Neuronal stem cell (in vitro differentiated cells): ENCODE measurements around the gene MYOF.

Experiments
- DNase-seq: peaks from one replicate; pipeline ENCODE4 v3.0.0-alpha.2; 2013; ENCODE audit warnings: low spot score
- H2AFZ ChIP-seq: one replicate; pipeline ENCODE4 v1.6.1; 2013; ENCODE audit warnings: mild to moderate bottlenecking, low read length, inconsistent platforms
- H2AK5ac ChIP-seq: 2 replicates; pipeline ENCODE4 v1.6.1; 2013; ENCODE audit warnings: low read depth, mild to moderate bottlenecking, inconsistent platforms, low read length, moderate library complexity, mixed read lengths
- H2BK120ac ChIP-seq: 2 replicates; pipeline ENCODE4 v1.6.1; 2013; ENCODE audit warnings: low read depth, mild to moderate bottlenecking, inconsistent platforms, low read length, moderate library complexity, mixed read lengths
- H2BK12ac ChIP-seq: one replicate; pipeline ENCODE4 v1.6.1; 2013; ENCODE audit warnings: low read length, inconsistent platforms
- H2BK15ac ChIP-seq: 2 replicates; pipeline ENCODE4 v1.6.1; 2013; ENCODE audit warnings: mild to moderate bottlenecking, low read length, inconsistent platforms, mixed read lengths
- H2BK5ac ChIP-seq: one replicate; pipeline ENCODE4 v1.6.1; 2013; ENCODE audit warnings: inconsistent platforms, mild to moderate bottlenecking, low read length, moderate library complexity
- H3K14ac ChIP-seq: one replicate; pipeline ENCODE4 v1.6.1; 2013; ENCODE audit warnings: low read length, inconsistent platforms
- H3K18ac ChIP-seq: 2 replicates; pipeline ENCODE4 v1.6.1; 2013; ENCODE audit warnings: low read length, inconsistent platforms
- H3K23ac ChIP-seq: 2 replicates; pipeline ENCODE4 v1.6.1; 2013; ENCODE audit warnings: low read depth, mild to moderate bottlenecking, mixed read lengths, low read length, inconsistent platforms; ENCODE audit not compliant: poor library complexity
- H3K27ac ChIP-seq: replicated peaks from 3 replicates; pipeline ENCODE4 v1.5.1; 2013; ENCODE audit warnings: low read length, inconsistent platforms
- H3K27me3 ChIP-seq, 3 experiments: 2 replicates each; pipeline ENCODE4 v1.6.1; 2013; ENCODE audit warnings: low read length in 3 of 3, mild to moderate bottlenecking in 2 of 3, inconsistent platforms in 1 of 3, low read depth in 1 of 3, mixed read lengths in 1 of 3, moderate library complexity in 1 of 3; ENCODE audit not compliant: control insufficient read depth in 3 of 3, insufficient read depth in 3 of 3
- H3K36me3 ChIP-seq, 2 donors: replicated peaks in 1 of 2; 2 replicates each; pipeline ENCODE4 v1.6.1; 2013; ENCODE audit warnings: low read length in 2 of 2; ENCODE audit not compliant: control insufficient read depth in 2 of 2, insufficient read depth in 2 of 2
- H3K4ac ChIP-seq: 2 replicates; pipeline ENCODE4 v1.6.1; 2013; ENCODE audit warnings: inconsistent platforms, mild to moderate bottlenecking, low read length, moderate library complexity
- H3K4me1 ChIP-seq, 2 donors: 1 replicate in 1 of 2; 2 replicates in 1 of 2; pipeline ENCODE4 v1.6.1; 2013; ENCODE audit warnings: low read length in 2 of 2, low read depth in 1 of 2; ENCODE audit not compliant: control insufficient read depth in 2 of 2, insufficient read depth in 1 of 2
- H3K4me2 ChIP-seq: one replicate; pipeline ENCODE4 v1.6.1; 2013; ENCODE audit warnings: mild to moderate bottlenecking, low read length, inconsistent platforms; ENCODE audit not compliant: insufficient read depth, poor library complexity, severe bottlenecking
- H3K4me3 ChIP-seq, 2 donors: 2 replicates each; pipeline ENCODE4 v1.5.1; 2013; ENCODE audit warnings: low read length in 2 of 2, mild to moderate bottlenecking in 2 of 2, inconsistent platforms in 1 of 2, moderate library complexity in 1 of 2
- H3K79me1 ChIP-seq: one replicate; pipeline ENCODE4 v1.6.1; 2013; ENCODE audit warnings: low read depth, mild to moderate bottlenecking, inconsistent platforms, low read length, moderate library complexity
- H3K9ac ChIP-seq: one replicate; pipeline ENCODE4 v1.6.1; 2013; ENCODE audit warnings: mild to moderate bottlenecking, low read depth, low read length, inconsistent platforms; ENCODE audit not compliant: poor library complexity
- H3K9me3 ChIP-seq, 2 donors: replicated peaks in 1 of 2; 2 replicates each; pipeline versions ENCODE3 to v1.6.1; 2013; ENCODE audit warnings: low read length in 2 of 2, mild to moderate bottlenecking in 2 of 2, inconsistent platforms in 1 of 2, low read depth in 1 of 2, mixed read lengths in 1 of 2, moderate library complexity in 1 of 2; ENCODE audit not compliant: control insufficient read depth in 2 of 2, insufficient read depth in 1 of 2
- H4K8ac ChIP-seq: one replicate; pipeline ENCODE4 v1.6.1; 2013; ENCODE audit warnings: low read depth, mild to moderate bottlenecking, inconsistent platforms, low read length, moderate library complexity
- H4K91ac ChIP-seq: one replicate; pipeline ENCODE4 v1.6.1; 2013; ENCODE audit warnings: low read length, low read depth, mild to moderate bottlenecking, inconsistent platforms; ENCODE audit not compliant: poor library complexity
- WGBS, 2 donors: extraction: QIAGEN DNeasy Blood & Tissue Kit; methylation state at CpG; one replicate each; pipeline ENCODE4 v1.1.7; 2013; ENCODE audit warnings: missing lambda C conversion rate in 2 of 2, mixed read lengths in 1 of 2; ENCODE audit not compliant: insufficient read length in 2 of 2, insufficient replicate concordance in 1 of 2; ENCODE audit errors: extremely low coverage in 2 of 2; 5-methylcytosine and 5-hydroxymethylcytosine counted together

MYOF gene

DNA sequence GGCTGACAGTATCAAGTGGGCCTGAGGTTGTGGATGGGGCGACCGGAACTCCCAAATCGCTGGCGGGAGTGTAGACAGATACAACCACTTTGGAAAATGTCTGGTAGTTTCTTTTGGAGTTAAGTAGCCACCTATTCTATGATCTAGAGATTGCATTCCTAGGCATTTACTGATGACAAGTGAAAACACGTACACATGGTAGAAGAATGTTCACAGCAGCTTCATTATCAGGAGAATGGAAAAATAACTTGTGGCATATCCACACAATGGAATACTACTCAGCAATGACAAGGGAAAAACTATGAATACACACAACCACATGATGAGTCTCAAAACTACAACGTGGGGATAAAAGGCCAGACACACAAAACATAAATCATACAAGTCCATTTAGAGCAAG, 146.0 kb downstream of the MYOF start:
- no peak overlapping the region for H2BK120ac ChIP-seq
- H3K23ac ChIP-seq = no peak overlapping the region
- H2BK12ac ChIP-seq = no peak overlapping the region
- H4K91ac ChIP-seq = no peak overlapping the region
- no peak overlapping the region for H2AK5ac ChIP-seq
- no peak overlapping the region for H2BK15ac ChIP-seq
- H4K8ac ChIP-seq = no peak overlapping the region
- no peak overlapping the region for H3K4me3 ChIP-seq
- no peak overlapping the region for H3K4me2 ChIP-seq
- no peak overlapping the region for H3K4ac ChIP-seq
- peaks cover 0 to 5% of the 10 kb centered on the region in 2 donors for H3K9me3 ChIP-seq
- no peak overlapping the region for H3K14ac ChIP-seq
- H3K27ac ChIP-seq = no peak overlapping the region
- H3K36me3 ChIP-seq = peaks cover 0 to 17% of the 10 kb centered on the region in 2 donors
- no CpG with 5 or more reads among the region's 6 CpGs for WGBS, 2 donors
- H3K79me1 ChIP-seq = no peaks in the 10 kb centered on the region
- H3K27me3 ChIP-seq = no peaks in the 10 kb centered on the region
- H2AFZ ChIP-seq = no peak overlapping the region
- no peak overlapping the region for H2BK5ac ChIP-seq
- H3K9ac ChIP-seq = no peak overlapping the region
- DNase-seq = no peak
- peaks cover 0 to 10% of the 10 kb centered on the region in 2 donors for H3K4me1 ChIP-seq
- no peak overlapping the region for H3K18ac ChIP-seq

GRCh38 chr10:93334901-93335327, 147.2 kb downstream of the MYOF start:
- Histone ChIP-seq H3K18ac (no peak overlapping the region), H3K27ac (no peak overlapping the region), H3K14ac (no peak overlapping the region), H3K4me2 (no peak overlapping the region), H3K9ac (no peak overlapping the region), H2AK5ac (no peak overlapping the region), H3K4me1 (peaks cover 0 to 10% of the 10 kb centered on the region in 2 donors), H3K79me1 (no peaks in the 10 kb centered on the region), H2BK120ac (no peak overlapping the region), H3K27me3 (no peaks in the 10 kb centered on the region), H4K8ac (no peak overlapping the region), H2BK5ac (no peak overlapping the region), H3K36me3 (peaks cover 0 to 25% of the 10 kb centered on the region in 2 donors), H3K9me3 (peaks cover 0 to 5% of the 10 kb centered on the region in 2 donors), H2BK15ac (no peak overlapping the region), H2AFZ (no peak overlapping the region), H3K4me3 (no peak overlapping the region), H3K23ac (no peak overlapping the region), H2BK12ac (no peak overlapping the region), H3K4ac (no peak overlapping the region), H4K91ac (no peak overlapping the region)
- no CpG with 5 or more reads among the region's 9 CpGs for WGBS, 2 donors
- DNase-seq = no peak

- Histone ChIP-seq H3K79me1 (no peaks in the 10 kb centered on the region), H3K36me3 (peaks cover 0 to 30% of the 10 kb centered on the region in 2 donors), H2BK120ac (no peak overlapping the region), H2BK15ac (no peak overlapping the region), H3K9ac (no peak overlapping the region), H3K4me1 (peaks cover 0 to 10% of the 10 kb centered on the region in 2 donors), H4K91ac (no peak overlapping the region), H2BK5ac (no peak overlapping the region), H4K8ac (no peak overlapping the region), H3K4ac (no peak overlapping the region), H3K18ac (no peak overlapping the region), H3K27ac (no peak overlapping the region), H3K14ac (no peak overlapping the region), H3K4me2 (no peak overlapping the region), H3K4me3 (no peak overlapping the region), H3K9me3 (peaks cover 0 to 5% of the 10 kb centered on the region in 2 donors), H2AFZ (no peak overlapping the region), H3K27me3 (no peaks in the 10 kb centered on the region), H3K23ac (no peak overlapping the region), H2BK12ac (no peak overlapping the region), H2AK5ac (no peak overlapping the region)
- DNase-seq = no peak
- no CpG with 5 or more reads among the region's 3 CpGs for WGBS, 2 donors
Observed at GRCh38 chr10:93334181-93334580, 148.0 kb downstream of the MYOF start.

DNA sequence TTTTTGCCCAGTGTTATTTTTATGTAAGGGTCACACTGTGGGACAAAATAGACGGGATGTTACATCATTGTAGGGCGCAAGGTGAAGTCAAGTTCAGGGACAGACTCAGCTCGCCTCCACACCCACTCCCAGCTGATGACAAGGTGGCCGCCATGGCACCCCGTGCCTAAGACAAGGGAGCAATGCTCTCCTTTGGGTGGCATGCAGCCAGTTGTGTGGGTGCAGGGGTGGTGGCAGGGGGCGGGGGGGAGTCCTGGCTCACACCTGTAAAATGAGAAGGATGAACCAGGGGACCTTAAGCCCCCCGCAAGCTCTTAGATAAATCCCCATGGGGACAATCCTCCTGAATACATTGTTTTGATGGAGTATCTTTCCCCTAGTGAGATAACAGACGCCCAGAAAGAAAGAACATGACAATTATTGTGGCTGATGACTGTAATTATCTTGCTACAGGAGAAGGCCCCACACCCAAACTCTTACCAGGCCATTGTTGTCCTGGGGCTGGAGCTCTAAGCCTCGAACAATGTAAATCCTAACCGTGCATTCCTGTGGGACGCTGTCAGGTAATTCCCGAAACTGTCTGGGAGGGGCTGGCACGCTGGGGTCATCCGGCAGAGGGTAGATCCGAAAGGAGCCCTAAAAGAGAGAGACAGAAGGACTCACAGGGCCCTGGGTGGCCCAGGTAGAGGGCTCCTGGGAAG, 148.7 kb downstream of the MYOF start:
- Histone ChIP-seq H3K18ac (no peak overlapping the region), H4K91ac (no peak overlapping the region), H2AK5ac (no peak overlapping the region), H3K9me3 (peaks cover 0 to 5% of the 10 kb centered on the region in 2 donors), H3K23ac (no peak overlapping the region), H3K14ac (no peak overlapping the region), H2BK12ac (no peak overlapping the region), H2BK120ac (no peak overlapping the region), H3K4me3 (no peak overlapping the region), H2BK15ac (no peak overlapping the region), H3K79me1 (no peaks in the 10 kb centered on the region), H2BK5ac (no peak overlapping the region), H3K27me3 (no peaks in the 10 kb centered on the region), H4K8ac (no peak overlapping the region), H3K27ac (no peak overlapping the region), H3K9ac (no peak overlapping the region), H2AFZ (no peak overlapping the region), H3K36me3 (peaks cover 0 to 37% of the 10 kb centered on the region in 2 donors), H3K4me1 (peaks cover 0 to 10% of the 10 kb centered on the region in 2 donors), H3K4me2 (no peak overlapping the region), H3K4ac (no peak overlapping the region)
- WGBS, 2 donors = no CpG with 5 or more reads among the region's 15 CpGs
- DNase-seq = no peak
